ENCODE results near the gene LRIG1.

Gene LRIG1

DNA sequence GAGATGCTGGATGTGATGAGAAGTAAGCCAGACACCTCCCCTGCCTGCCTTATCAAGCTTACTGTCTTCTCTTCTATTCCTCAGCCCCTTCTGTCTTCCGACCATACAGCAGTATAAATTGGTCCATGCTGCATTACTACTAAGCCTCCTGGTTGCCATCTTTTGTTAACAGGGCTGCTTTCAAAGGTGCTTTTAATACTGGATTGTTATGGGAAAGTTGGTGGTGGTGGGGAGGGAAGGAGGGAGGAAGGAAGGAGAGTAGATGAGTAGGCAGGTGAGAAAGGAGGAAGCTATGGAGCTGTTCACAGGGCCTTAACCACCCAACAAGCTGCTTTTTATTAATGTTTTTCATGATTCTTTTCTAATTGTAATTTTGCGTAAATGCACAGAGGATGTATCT, 165.2 kb downstream of the LRIG1 start:
- TF ChIP-seq FOXM1 (IDR thresholded peaks at IDR 0.05; ENCODE audit: borderline replicate concordance, low read depth) (no peak), RAD21 (IDR thresholded peaks at IDR 0.05; ENCODE audit: low read depth) (no peak), CEBPB (IDR thresholded peaks at IDR 0.05) (no peak), TAF1 (IDR thresholded peaks at IDR 0.05; ENCODE audit: low read depth) (no peak), TEAD4 (IDR thresholded peaks at IDR 0.05) (no peak), EGR1 (IDR thresholded peaks at IDR 0.05) (no peak), NFIC (IDR thresholded peaks at IDR 0.05) (no peak), EP300 (IDR thresholded peaks at IDR 0.05; ENCODE audit: borderline replicate concordance) (no peak), CREB1 (IDR thresholded peaks at IDR 0.05; ENCODE audit: low read depth) (no peak), ZBTB7A (IDR thresholded peaks at IDR 0.05; ENCODE audit: low read depth) (no peak), TCF12 (IDR thresholded peaks at IDR 0.05; ENCODE audit: low read depth) (no peak), YY1 (IDR thresholded peaks at IDR 0.05; ENCODE audit: low read depth) (no peak)
- TF ChIP-seq, protein P1, sequence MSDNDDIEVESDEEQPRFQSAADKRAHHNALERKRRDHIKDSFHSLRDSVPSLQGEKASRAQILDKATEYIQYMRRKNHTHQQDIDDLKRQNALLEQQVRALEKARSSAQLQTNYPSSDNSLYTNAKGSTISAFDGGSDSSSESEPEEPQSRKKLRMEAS (IDR thresholded peaks at IDR 0.05) = no peak
- TF ChIP-seq, protein P2, sequence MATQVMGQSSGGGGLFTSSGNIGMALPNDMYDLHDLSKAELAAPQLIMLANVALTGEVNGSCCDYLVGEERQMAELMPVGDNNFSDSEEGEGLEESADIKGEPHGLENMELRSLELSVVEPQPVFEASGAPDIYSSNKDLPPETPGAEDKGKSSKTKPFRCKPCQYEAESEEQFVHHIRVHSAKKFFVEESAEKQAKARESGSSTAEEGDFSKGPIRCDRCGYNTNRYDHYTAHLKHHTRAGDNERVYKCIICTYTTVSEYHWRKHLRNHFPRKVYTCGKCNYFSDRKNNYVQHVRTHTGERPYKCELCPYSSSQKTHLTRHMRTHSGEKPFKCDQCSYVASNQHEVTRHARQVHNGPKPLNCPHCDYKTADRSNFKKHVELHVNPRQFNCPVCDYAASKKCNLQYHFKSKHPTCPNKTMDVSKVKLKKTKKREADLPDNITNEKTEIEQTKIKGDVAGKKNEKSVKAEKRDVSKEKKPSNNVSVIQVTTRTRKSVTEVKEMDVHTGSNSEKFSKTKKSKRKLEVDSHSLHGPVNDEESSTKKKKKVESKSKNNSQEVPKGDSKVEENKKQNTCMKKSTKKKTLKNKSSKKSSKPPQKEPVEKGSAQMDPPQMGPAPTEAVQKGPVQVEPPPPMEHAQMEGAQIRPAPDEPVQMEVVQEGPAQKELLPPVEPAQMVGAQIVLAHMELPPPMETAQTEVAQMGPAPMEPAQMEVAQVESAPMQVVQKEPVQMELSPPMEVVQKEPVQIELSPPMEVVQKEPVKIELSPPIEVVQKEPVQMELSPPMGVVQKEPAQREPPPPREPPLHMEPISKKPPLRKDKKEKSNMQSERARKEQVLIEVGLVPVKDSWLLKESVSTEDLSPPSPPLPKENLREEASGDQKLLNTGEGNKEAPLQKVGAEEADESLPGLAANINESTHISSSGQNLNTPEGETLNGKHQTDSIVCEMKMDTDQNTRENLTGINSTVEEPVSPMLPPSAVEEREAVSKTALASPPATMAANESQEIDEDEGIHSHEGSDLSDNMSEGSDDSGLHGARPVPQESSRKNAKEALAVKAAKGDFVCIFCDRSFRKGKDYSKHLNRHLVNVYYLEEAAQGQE (IDR thresholded peaks at IDR 0.05; ENCODE audit: low read depth) = no peak
- TF ChIP-seq, protein P3, sequence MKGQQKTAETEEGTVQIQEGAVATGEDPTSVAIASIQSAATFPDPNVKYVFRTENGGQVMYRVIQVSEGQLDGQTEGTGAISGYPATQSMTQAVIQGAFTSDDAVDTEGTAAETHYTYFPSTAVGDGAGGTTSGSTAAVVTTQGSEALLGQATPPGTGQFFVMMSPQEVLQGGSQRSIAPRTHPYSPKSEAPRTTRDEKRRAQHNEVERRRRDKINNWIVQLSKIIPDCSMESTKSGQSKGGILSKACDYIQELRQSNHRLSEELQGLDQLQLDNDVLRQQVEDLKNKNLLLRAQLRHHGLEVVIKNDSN (IDR thresholded peaks at IDR 0.05) = no peak

Measured in Ishikawa (cell line).